NT2/D1 (cell line): Measurements from ENCODE around the gene NOVA1.

Experiments used
- YY1 ChIP-seq: IDR thresholded peaks from 2 replicates; pipeline ENCODE4 v1.6.1; 2011; ENCODE audit not compliant: insufficient read length, insufficient read depth
- ZNF274 ChIP-seq: IDR thresholded peaks from 2 replicates; pipeline ENCODE4 v1.6.1; 2011; ENCODE audit warnings: mild to moderate bottlenecking, low read depth, low read length

- TF ChIP-seq YY1, result no peak
- TF ChIP-seq ZNF274, result no peak
These were observed 5.1 kb upstream of the NOVA1 start for GRCh38 chr14:26602902-26603301.
